LNCAP (cell line): ENCODE data around the gene MYCBP.

Experiments used
- TF ChIP-seq, protein P1 (sequence below): fragments of 450-650 bp; IDR thresholded peaks from 2 replicates; pipeline ENCODE4 v1.5.1; 2017; ENCODE audit warnings: mild to moderate bottlenecking

Gene MYCBP

DNA sequence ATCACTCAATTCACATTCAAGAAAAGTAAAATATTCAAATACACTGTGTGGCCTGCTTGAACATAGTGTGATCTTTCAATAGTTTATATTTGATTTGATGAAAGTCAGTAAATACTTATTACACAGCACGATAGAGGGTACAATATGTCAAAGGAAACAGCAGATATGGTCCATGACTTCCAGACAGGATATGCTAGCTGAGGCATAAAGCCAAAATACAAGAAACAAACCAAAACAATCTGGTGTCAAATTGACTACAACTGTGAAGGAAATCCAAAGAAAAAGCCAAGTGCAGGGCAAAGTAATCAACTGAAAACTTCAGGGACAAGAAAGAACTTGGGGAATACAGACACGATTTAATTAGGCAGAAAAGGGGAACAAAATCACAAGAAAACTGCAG lies 32.9 kb downstream of the MYCBP start:
- TF ChIP-seq, protein P1, sequence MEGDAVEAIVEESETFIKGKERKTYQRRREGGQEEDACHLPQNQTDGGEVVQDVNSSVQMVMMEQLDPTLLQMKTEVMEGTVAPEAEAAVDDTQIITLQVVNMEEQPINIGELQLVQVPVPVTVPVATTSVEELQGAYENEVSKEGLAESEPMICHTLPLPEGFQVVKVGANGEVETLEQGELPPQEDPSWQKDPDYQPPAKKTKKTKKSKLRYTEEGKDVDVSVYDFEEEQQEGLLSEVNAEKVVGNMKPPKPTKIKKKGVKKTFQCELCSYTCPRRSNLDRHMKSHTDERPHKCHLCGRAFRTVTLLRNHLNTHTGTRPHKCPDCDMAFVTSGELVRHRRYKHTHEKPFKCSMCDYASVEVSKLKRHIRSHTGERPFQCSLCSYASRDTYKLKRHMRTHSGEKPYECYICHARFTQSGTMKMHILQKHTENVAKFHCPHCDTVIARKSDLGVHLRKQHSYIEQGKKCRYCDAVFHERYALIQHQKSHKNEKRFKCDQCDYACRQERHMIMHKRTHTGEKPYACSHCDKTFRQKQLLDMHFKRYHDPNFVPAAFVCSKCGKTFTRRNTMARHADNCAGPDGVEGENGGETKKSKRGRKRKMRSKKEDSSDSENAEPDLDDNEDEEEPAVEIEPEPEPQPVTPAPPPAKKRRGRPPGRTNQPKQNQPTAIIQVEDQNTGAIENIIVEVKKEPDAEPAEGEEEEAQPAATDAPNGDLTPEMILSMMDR, result no peak

DNA sequence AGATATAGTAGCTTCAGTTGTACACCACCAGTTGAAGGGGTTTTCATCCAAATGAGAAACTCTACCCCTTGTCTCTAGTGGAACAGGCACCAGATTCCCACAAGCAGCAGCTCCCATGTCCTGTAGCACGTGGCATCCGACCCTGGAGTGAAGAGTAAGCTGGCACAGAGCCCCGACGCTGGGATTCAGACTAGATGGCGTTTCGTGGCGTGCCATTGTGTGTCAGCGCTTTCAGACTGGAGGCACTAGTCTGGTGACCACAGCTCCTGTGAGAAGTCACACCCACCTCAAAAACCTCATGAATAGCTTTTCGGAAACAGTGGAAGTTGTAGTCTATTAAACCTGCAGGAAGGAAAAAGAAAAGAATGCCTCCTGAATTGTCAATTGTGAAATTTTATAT lies 33.8 kb downstream of the MYCBP start:
- TF ChIP-seq, protein P1, result no peak

DNA sequence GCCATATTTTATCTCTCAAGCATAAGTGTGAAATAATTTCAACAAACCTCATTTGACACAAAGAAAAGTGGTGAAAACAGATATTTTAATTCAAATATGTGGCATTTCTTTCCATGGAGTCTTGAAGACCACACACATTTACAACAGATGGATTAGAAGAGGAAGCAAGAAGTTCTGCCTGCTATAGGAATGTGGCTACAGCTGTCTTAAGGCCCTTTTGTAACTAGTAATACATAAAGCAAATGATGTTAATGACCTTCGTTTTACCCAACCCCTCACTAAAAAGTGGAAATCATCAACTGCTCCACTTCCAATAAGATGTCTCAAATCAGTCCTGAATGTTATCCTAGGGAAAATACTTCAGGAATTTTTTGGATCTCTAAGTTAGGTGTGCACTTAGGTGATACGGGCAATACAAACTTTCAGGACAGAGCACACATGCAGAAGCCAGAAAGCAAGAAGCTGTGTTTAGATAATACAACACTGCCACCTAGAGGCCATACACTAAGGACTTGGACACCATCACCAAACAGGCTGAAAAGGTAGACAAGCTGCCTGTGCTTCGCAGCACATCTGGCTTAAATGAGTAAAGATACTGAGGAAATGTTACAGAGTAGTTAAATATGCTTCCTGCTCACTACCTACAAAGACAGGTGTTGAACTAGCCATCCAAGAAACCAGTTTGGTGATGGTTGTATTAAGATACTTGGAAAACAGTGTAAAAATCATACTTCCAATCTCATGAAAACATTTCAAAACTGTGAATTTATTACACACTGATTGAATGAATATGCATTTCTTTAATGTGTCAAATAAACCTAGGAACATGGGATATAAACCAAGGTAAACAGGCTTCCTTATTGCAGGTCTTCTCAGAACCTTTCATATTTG lies 38.0 kb downstream of the MYCBP start:
- TF ChIP-seq, protein P1, result peak; percentile 71

DNA sequence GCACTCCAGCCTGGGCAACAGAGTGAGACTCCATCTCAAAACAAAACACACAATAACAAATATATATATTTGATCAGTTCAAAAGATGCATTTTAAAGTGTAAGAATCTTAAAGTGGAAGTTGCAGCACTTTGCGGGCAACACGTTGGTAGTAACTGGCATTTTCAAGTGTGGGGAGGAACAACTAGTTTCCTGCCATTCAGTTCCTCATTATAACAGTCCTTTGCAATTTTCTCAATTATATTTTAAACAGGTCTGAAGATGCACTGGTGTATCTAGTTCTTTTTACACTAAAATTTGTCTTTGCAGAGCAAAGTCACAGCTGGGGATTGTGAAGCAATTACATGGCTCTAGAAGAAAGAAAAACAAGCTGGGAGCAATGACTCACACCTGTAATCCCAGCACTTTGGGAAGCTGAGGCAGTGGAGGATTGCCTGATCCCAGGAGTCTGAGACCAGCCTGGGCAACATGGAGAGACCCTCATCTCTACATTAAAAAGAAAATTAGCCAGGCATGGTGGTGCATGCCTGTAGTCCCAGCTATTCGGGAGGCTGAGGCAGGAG lies 38.8 kb downstream of the MYCBP start:
- TF ChIP-seq, protein P1, result no peak

DNA sequence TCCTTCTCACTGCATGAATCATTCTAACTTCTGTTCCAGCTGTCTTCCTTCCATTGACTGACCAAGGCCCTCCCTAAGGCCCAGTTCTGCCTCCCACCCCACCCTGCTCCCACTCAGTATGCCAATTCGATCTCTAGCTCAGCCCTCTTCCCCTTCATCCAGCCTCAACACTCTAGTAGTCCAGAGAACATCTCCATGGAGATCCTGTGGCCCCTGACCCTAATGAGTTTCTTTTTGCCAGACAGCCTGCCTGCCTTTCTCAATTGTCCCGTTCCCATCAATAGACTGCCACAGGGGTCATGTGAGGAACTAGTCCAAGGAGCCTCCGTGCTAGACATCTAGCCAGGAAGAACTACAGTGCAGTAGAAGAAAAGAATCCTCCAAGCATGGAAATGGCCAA lies 40.0 kb downstream of the MYCBP start:
- TF ChIP-seq, protein P1, result no peak

DNA sequence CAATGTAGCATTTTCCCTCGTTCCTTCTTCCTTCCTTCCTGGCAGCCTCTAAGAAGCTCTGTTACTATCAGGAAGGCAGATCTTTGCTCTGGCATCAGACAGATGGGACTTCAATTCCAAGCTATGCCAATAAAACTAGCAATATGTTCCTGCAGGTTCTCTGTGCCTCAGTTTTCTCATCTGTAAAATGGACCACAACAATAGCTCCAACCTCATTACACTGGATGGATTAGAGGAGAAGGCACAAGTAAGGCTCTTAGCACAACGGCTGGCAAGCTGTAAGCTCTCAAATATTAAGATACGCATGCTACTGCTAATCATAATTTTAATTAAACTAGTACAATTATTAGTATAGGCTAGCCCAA lies 40.8 kb downstream of the MYCBP start:
- TF ChIP-seq, protein P1, result no peak

DNA sequence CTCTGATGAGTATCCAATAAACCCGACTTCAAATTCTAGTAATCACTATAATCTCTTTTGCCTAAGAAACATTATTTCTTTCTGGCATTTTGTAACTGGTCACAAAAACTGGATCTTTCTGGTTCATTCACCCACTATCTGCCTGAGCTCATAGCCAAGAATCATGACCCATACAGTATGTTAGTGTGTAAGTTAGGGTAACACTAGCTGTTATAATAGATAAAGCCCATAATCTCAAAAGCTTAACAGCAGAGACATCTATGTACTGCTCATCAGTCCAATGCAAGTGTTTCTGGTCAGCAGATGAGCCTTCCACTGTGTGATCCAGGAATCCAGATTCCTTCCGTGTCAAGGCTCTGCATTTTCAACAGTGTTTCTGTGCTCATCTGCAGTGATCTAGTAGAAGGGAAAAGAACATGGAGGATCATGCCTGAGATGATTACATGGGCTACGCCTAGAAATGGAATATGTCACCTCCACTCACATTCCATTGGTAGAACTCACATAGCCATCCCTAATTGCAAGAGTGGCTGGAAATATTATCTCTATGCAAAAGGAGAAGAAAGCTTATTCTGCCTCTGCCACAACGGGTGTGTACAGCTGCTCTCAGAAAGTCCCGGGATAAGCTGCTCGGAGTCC lies 41.3 kb downstream of the MYCBP start:
- TF ChIP-seq, protein P1, result no peak
